ENCODE measurements around the gene GPR3. TPM values are rescaled to one million over a fixed set of nuclear protein-coding genes. Genes with fewer than 3 reads are reported as not detected.

Gene GPR3
- total and polyA plus RNA-seq, 3 donors from 2014 or later: 0.12 to 0.47 (median 0.20) TPM

- no peak overlapping the region for H3K27ac ChIP-seq
- H3K27me3 ChIP-seq: no peaks in the 10 kb centered on the region
- no peaks in the 10 kb centered on the region for H3K36me3 ChIP-seq (ENCODE audit: low read depth, missing control alignments)
- intact Hi-C loops (cut with DNase I; ENCODE audit: low total_unique reads): no loop called here
- H3K4me3 ChIP-seq: no peak overlapping the region
- 91% methylated on average over 5 of the region's 5 CpGs for WGBS, 2 donors
- no peak for DNase-seq
- no peaks in the 10 kb centered on the region for H3K4me1 ChIP-seq
- H3K9me3 ChIP-seq: no peaks in the 10 kb centered on the region
- no peak for TF ChIP-seq CTCF (IDR thresholded peaks at IDR 0.05)
- TF ChIP-seq POLR2A (IDR thresholded peaks at IDR 0.05): no peak
These were observed 36.7 kb upstream of the GPR3 start for GRCh38 chr1:27355683-27356082.

- TF ChIP-seq POLR2A (IDR thresholded peaks at IDR 0.05): no peak
- no peak for TF ChIP-seq CTCF (IDR thresholded peaks at IDR 0.05)
- no peaks in the 10 kb centered on the region for H3K27me3 ChIP-seq
- H3K4me1 ChIP-seq: no peaks in the 10 kb centered on the region
- no peak overlapping the region for H3K27ac ChIP-seq
- 70 to 87% methylated on average over 10 to 13 of the region's 13 CpGs for WGBS, 2 donors
- no peaks in the 10 kb centered on the region for H3K9me3 ChIP-seq
- no peaks in the 10 kb centered on the region for H3K36me3 ChIP-seq (ENCODE audit: low read depth, missing control alignments)
- H3K4me3 ChIP-seq: peak overlapping the region in 1 of 2 donors; percentile 10
- intact Hi-C loops (cut with DNase I; ENCODE audit: low total_unique reads): no loop called here
- no peak for DNase-seq
These were observed 36.2 kb upstream of the GPR3 start for GRCh38 chr1:27356277-27356618.

- H3K9me3 ChIP-seq: no peaks in the 10 kb centered on the region
- H3K27me3 ChIP-seq: no peaks in the 10 kb centered on the region
- H3K36me3 ChIP-seq (ENCODE audit: low read depth, missing control alignments): no peaks in the 10 kb centered on the region
- TF ChIP-seq POLR2A (IDR thresholded peaks at IDR 0.05) (no peak), CTCF (IDR thresholded peaks at IDR 0.05) (no peak)
- 46 to 58% methylated on average over 31 to 34 of the region's 37 CpGs for WGBS, 2 donors
- intact Hi-C loops (cut with DNase I; ENCODE audit: low total_unique reads): no loop called here
- H3K4me3 ChIP-seq: peak overlapping the region in 1 of 2 donors; percentile 10
- no peak for DNase-seq
- no peak overlapping the region for H3K27ac ChIP-seq
- no peaks in the 10 kb centered on the region for H3K4me1 ChIP-seq
These were observed 35.7 kb upstream of the GPR3 start for GRCh38 chr1:27356619-27357280.

DNA sequence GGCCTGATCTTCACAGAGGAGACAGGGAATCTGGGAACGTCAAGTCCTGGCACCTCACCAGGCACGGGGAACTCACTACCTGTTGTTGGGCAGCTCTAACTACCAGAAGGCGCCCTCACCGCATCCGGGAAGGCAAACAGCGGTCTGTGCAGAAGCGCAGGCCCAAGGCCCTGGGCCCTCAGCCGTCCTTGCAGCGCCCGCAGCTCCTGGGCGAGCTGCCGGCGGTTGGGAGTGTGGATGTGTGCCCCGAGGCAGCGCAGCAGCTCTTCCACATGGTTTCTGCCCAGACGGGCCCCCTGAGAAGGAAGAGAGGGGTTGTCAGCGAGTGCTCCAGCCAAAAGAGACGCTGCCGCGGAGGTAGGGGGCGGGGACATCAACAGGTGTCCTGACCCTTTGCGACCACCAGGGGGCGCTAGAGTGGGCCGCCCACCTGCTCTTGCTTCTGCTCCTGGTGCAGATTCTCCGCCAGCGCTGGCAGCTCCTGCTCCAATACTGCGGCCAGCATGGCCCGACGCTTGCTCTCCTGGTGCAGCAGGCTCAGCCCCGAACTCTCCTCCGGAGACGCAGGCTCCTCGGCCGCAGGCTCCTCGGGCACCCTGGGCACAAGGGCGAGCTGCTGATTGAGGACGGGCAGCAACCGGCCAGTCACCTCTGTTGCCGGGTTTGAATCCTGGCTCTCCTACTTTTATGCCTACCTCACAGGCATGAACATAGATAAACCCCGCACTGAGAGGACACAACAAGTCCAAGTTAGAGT, 35.0 kb upstream of the GPR3 start:
- H3K4me3 ChIP-seq: peak overlapping the region in 1 of 2 donors; percentile 15
- peak; percentile 82 for DNase-seq
- intact Hi-C loops (cut with DNase I; ENCODE audit: low total_unique reads): no loop called here
- no peaks in the 10 kb centered on the region for H3K4me1 ChIP-seq
- 26 to 47% methylated on average over 7 to 30 of the region's 40 CpGs for WGBS, 2 donors
- TF ChIP-seq POLR2A (IDR thresholded peaks at IDR 0.05): no peak
- peak; percentile 94 to 99 (median 96) for TF ChIP-seq CTCF (IDR thresholded peaks at IDR 0.05)
- no peaks in the 10 kb centered on the region for H3K36me3 ChIP-seq (ENCODE audit: low read depth, missing control alignments)
- H3K27me3 ChIP-seq: no peaks in the 10 kb centered on the region
- H3K27ac ChIP-seq: no peak overlapping the region
- H3K9me3 ChIP-seq: no peaks in the 10 kb centered on the region
